ENCODE measurements around the gene ZNF516. TPM values are rescaled to one million over a fixed set of nuclear protein-coding genes. Genes with fewer than 3 reads are reported as not detected.

The ZNF516 gene
- total RNA-seq, 1 donor from 2014 or later: 26.7 TPM

- DNase-seq (ENCODE audit: low read depth): no peak
These were observed 95.2 kb downstream of the ZNF516 start for GRCh38 chr18:76399613-76400391.

- DNase-seq (ENCODE audit: low read depth): peak; percentile 53
These were observed 96.0 kb downstream of the ZNF516 start for GRCh38 chr18:76398896-76399612.

DNA sequence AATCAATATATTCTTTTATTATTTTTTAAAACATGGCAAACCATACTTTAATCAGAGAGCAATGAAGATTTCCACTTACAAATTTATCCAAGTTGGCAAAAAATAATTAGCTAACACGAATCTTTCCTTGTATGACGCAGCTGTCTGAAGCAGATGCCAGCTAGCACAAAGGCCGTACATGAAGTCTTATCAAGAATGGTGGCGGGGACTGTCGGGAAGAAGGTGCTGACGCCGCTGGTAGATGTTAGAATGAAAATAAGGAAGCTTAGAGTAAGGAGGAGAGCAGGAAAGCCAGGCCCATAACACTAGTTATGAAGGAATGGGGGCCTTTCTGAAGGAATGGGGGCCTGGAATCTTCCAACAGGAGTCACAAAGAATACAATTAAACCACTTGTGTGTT, 96.7 kb downstream of the ZNF516 start:
- DNase-seq (ENCODE audit: low read depth): no peak

DNA sequence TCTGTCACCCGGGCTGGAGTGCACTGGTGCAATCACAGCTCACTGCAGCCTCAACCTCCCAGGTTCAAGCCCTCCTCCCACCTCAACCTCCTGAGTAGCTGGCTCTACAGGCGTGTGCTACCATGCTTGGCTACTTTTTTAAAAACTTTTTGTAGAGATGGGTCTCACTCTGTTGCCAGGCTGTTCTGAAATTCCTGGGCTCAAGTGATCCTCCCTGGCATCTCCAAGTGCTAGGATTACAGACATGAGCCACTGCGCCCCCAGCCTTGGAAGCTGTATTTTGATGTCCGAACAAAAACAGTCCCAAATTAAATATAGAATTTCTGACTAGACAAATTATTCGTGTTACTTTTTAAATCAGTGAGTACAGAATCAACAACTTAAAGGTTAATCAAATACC, 97.4 kb downstream of the ZNF516 start:
- no peak for DNase-seq (ENCODE audit: low read depth)

- DNase-seq (ENCODE audit: low read depth): no peak
These were observed 98.2 kb downstream of the ZNF516 start for GRCh38 chr18:76396792-76397191.

DNA sequence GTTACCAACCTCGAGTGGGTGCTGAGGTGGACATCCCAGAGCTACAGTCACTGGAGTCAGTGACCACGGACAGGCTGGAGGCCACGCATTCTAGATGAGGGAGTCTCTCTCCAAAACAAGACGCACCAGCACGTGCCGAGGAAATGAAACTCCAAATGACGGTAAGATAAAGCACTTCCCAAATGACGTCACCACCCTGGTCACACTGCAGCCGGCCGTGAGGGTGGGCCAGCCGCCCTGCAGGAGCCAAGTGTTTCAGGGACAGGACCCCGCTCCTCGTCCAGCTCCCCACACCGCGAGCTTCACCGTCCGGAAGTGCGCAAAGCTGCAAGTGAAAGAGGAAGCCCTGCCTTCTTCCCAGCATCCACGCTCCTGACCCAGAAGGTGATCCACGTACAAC, 99.4 kb downstream of the ZNF516 start:
- DNase-seq (ENCODE audit: low read depth): no peak

DNA sequence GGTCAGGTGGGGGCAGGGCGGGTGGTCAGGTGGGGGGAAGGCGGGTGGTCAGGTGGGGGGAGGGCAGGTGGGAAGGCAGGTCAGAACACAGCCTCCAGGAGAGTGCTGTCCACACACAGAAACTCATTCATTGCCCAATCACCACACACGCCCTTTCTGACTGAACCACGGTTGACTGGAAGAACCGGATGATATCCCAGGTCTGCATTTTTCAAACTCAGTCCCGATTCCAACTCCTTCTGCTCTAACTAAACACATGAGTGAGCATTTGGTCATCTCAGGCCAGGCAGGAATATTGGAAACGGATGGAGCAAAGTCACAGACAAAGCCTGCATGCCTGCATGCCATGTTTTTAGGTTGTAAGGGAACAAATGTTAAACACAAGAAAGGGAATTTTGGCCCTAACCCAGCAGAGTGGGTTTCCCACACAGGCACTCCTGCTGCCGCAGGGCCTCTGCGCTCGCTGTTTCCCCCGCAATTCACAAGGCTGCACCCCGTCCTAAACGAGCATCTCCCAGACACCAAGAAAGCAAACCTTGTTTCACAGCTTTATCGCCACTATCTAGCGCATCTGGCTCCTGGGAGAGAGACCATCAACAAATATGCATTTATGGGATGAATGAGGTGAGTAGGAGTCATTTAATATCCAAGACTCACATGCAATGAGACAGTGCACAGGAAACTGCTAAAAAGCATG, 100.1 kb downstream of the ZNF516 start:
- peak; percentile 78 for DNase-seq (ENCODE audit: low read depth)

GRCh38 chr18:76392349-76392748, 102.7 kb downstream of the ZNF516 start:
- no peak for DNase-seq (ENCODE audit: low read depth)

DNA sequence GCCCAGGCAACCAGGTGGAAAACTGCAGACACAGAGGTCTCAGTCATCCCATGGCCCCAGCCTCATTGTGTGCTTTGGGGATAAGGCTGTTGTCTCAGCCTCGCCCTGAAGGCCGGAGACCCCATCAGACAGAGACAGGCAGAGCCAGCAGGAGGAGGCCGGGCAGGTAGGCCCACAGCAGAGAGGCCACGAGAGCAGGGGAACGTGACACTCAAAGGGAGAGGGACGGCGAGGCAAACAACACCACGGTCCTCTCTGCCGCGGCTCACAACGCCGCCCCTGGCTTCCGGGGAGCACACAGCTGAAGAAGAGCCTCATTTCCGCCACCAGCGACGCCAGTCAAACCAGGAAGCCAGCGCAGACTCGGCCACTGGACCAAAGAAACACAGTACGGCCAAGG, 103.3 kb downstream of the ZNF516 start:
- DNase-seq (ENCODE audit: low read depth): no peak

GRCh38 chr18:76391038-76391437, 104.0 kb downstream of the ZNF516 start:
- DNase-seq (ENCODE audit: low read depth): no peak

DNA sequence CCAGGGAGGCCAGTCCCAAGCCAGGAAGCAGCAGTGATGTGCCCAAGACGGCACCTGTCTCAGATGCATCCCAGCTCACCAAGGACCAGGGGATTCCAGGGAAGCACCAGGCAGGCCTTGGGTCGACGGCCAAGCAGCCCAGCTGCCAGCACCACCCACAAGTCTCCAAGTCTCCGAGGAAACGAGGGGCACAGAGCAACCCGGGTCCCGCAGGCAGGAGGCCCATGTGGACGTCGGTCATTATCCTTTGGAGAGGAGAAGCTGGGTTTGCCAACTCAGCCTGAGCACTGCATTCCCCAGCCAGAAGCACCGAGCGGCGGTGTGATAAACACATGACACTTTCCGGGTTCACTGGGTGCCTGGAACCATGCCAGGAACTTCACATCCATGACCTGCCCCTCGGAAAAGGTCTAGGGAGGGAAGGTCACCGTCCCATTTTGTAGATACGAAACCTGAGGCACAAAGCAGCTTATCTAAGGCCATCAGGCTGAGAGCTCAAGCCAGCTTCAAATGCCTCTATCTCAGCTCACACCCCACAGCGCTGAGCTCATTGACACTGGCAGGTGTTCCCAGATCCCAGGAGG, 104.5 kb downstream of the ZNF516 start:
- DNase-seq (ENCODE audit: low read depth): no peak

DNA sequence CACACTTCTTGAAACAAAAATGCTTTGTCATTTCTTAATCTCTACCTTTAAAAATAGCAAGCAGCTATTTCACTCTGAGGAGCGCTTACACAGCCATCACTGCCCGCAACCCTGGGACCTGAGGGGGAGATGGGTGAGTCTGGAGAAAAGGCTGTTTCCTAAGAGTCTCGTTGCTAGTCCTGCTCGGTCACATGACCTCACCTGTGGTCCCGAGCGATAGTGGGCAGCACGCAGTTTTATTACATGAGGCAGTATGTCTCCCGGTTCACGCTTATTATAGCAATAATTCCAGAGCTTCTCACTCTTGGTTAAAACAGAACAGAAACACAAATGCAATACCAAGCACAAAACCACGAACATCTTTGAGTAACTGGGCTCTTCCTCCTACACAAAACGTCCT, 105.3 kb downstream of the ZNF516 start:
- no peak for DNase-seq (ENCODE audit: low read depth)

- no peak for DNase-seq (ENCODE audit: low read depth)
These were observed 106.1 kb downstream of the ZNF516 start for GRCh38 chr18:76388891-76389423.

- no peak for DNase-seq (ENCODE audit: low read depth)
These were observed 106.8 kb downstream of the ZNF516 start for GRCh38 chr18:76388261-76388660.

- no peak for DNase-seq (ENCODE audit: low read depth)
These were observed 107.4 kb downstream of the ZNF516 start for GRCh38 chr18:76387608-76388007.

DNA sequence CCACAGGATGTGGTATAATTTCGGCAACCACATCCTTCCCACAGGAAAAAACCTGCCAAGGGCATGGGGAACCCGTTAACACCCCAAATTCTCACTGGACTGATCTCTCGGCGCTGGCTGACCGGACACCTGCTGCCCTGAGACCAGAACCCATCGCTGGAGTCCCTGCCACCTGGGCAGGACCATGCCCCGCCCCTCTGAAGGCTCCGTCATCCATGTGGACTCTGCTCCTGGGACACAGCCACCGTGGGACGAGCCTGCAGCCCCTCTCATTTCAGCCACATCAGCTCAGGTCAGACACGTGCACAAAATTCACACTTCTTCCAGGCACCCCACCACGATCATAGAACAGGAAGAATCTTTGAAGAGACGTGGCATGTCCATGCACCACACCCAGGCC, 108.2 kb downstream of the ZNF516 start:
- DNase-seq (ENCODE audit: low read depth): no peak

GRCh38 chr18:76386071-76386470, 109.0 kb downstream of the ZNF516 start:
- DNase-seq (ENCODE audit: low read depth): no peak

DNA sequence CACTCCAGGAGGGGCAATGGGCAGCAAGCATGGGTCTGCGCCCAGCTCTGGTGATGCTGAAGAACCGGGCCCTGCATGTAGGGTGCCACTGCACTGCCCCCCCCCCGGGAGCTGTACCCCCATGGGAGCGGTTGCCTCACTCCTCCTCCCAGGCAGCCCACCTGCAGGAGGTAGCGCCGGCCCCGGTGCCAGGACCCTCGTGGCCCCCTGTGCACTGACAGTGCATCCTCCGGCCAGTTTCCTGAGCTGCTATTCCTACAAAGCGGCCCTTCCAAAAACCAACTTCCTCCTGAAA, 109.4 kb downstream of the ZNF516 start:
- no peak for DNase-seq (ENCODE audit: low read depth)

GRCh38 chr18:76384861-76385680, 110.0 kb downstream of the ZNF516 start:
- no peak for DNase-seq (ENCODE audit: low read depth)

DNA sequence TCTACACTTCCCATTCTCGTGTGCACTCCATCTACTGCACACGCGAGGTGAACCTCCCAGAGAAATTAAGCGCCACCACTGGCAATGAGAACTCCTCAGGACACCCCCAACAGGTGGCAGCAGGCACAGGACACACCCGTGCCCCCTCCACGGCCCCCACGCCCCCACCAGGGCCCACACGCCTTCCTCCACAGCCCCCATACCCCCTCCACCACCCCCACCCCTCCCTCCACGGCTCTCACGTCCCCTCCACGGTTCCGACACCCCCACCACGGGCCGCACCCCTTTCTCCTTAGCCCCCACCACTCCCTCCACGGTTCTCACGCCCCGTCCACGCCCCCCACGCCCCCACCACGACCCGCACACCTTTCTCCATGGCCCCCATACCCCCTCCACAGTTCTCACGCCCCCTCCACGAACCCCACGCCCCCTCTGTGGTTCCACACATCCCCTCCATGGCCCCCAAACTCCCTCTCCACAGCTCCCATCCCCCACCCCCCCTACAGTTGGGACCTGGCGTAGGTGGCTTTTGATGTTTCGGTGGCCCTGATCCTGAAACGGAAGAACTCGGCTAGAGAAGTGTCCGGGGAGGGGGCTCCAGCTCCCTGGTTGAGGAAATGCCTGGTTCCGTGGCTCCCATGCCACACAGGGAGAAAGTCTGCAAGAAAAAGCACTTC, 110.8 kb downstream of the ZNF516 start:
- DNase-seq (ENCODE audit: low read depth): no peak

- DNase-seq (ENCODE audit: low read depth): no peak
These were observed 111.4 kb downstream of the ZNF516 start for GRCh38 chr18:76383636-76384035.
